ENCODE measurements around the gene AADAC. TPM values are rescaled to one million over a fixed set of nuclear protein-coding genes. Genes with fewer than 3 reads are reported as not detected.

AADAC gene
- total and polyA plus RNA-seq, 7 donors = not detected

DNA sequence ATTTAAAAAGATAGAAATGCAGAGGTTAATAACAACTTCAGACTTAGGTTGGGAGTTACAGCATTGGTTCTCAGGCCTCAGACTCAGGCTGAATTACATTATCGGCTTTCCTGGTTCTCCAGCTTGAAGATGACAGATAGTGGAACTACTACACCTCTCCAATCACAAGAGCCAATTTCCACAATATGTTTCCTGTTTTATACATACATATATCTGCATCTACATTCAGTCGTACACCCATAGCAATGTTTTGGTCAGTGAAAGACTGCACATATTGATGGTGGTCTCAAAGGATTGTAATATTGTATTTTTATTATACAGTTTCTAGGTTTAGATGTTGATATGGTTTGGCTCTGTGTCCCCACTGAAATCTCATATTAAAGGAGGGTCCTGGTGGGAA lies 44.7 kb upstream of the AADAC start:
- DNase-seq = no peak
- Histone ChIP-seq H3K4me3 (no peak overlapping the region), H3K4me1 (peaks cover 0 to 16% (median 12%) of the 10 kb centered on the region in 4 donors), H3K9me3 (no peaks in the 10 kb centered on the region), H3K36me3 (no peaks in the 10 kb centered on the region), H3K27ac (peak overlapping the region in 2 of 4 donors; percentile 51 to 65), H3K27me3 (no peaks in the 10 kb centered on the region)
- WGBS, 2 donors = 69 to 73% methylated on average over 2 of the region's 2 CpGs
- TF ChIP-seq, protein P1, sequence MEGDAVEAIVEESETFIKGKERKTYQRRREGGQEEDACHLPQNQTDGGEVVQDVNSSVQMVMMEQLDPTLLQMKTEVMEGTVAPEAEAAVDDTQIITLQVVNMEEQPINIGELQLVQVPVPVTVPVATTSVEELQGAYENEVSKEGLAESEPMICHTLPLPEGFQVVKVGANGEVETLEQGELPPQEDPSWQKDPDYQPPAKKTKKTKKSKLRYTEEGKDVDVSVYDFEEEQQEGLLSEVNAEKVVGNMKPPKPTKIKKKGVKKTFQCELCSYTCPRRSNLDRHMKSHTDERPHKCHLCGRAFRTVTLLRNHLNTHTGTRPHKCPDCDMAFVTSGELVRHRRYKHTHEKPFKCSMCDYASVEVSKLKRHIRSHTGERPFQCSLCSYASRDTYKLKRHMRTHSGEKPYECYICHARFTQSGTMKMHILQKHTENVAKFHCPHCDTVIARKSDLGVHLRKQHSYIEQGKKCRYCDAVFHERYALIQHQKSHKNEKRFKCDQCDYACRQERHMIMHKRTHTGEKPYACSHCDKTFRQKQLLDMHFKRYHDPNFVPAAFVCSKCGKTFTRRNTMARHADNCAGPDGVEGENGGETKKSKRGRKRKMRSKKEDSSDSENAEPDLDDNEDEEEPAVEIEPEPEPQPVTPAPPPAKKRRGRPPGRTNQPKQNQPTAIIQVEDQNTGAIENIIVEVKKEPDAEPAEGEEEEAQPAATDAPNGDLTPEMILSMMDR (IDR thresholded peaks at IDR 0.05) = no peak
- no peak for TF ChIP-seq EP300 (IDR thresholded peaks at IDR 0.05)
- TF ChIP-seq POLR2AphosphoS5 (IDR thresholded peaks at IDR 0.05) = no peak
- no peak for TF ChIP-seq POLR2A (IDR thresholded peaks at IDR 0.05)
- intact Hi-C loops (cut with DNase I) = no loop called here

- intact Hi-C loops (cut with DNase I) = no loop called here
- H3K36me3 ChIP-seq = no peaks in the 10 kb centered on the region
- no peak overlapping the region for H3K4me3 ChIP-seq
- TF ChIP-seq, protein P1 (IDR thresholded peaks at IDR 0.05) = no peak
- TF ChIP-seq EP300 (IDR thresholded peaks at IDR 0.05) (no peak), POLR2A (IDR thresholded peaks at IDR 0.05) (no peak), POLR2AphosphoS5 (IDR thresholded peaks at IDR 0.05) (no peak)
- WGBS, 2 donors = 11 to 51% methylated on average over 4 of the region's 4 CpGs
- no peaks in the 10 kb centered on the region for H3K9me3 ChIP-seq
- H3K27me3 ChIP-seq = no peaks in the 10 kb centered on the region
- H3K4me1 ChIP-seq = peaks cover 0 to 16% (median 12%) of the 10 kb centered on the region in 4 donors
- no peak for DNase-seq
- H3K27ac ChIP-seq = peak overlapping the region in 3 of 4 donors; percentile 46 to 64 (median 51)
These were observed 43.0 kb upstream of the AADAC start for GRCh38 chr3:151770956-151771355.

GRCh38 chr3:151772825-151773480 lies 41.0 kb upstream of the AADAC start:
- Histone ChIP-seq H3K4me1 (peaks cover 0 to 16% (median 12%) of the 10 kb centered on the region in 4 donors), H3K36me3 (no peaks in the 10 kb centered on the region), H3K4me3 (no peak overlapping the region), H3K27ac (peak overlapping the region in 1 of 4 donors; percentile 23), H3K27me3 (no peaks in the 10 kb centered on the region), H3K9me3 (no peaks in the 10 kb centered on the region)
- TF ChIP-seq POLR2AphosphoS5 (IDR thresholded peaks at IDR 0.05) (no peak), EP300 (IDR thresholded peaks at IDR 0.05) (no peak), POLR2A (IDR thresholded peaks at IDR 0.05) (no peak)
- TF ChIP-seq, protein P1 (IDR thresholded peaks at IDR 0.05) = no peak
- DNase-seq = no peak
- intact Hi-C loops (cut with DNase I) = no loop called here
- WGBS, 2 donors = 92 to 94% methylated on average over 4 of the region's 4 CpGs

- intact Hi-C loops (cut with DNase I) = no loop called here
- Histone ChIP-seq H3K9me3 (no peaks in the 10 kb centered on the region), H3K36me3 (no peaks in the 10 kb centered on the region), H3K27me3 (no peaks in the 10 kb centered on the region), H3K27ac (no peak overlapping the region), H3K4me3 (no peak overlapping the region), H3K4me1 (peaks cover 0 to 16% (median 12%) of the 10 kb centered on the region in 4 donors)
- no peak for DNase-seq
- TF ChIP-seq POLR2AphosphoS5 (IDR thresholded peaks at IDR 0.05) (no peak), EP300 (IDR thresholded peaks at IDR 0.05) (no peak), POLR2A (IDR thresholded peaks at IDR 0.05) (no peak)
- TF ChIP-seq, protein P1 (IDR thresholded peaks at IDR 0.05) = no peak
- 87 to 96% methylated on average over 1 of the region's 1 CpG for WGBS, 2 donors
These were observed 39.7 kb upstream of the AADAC start for GRCh38 chr3:151774235-151774634.

DNA sequence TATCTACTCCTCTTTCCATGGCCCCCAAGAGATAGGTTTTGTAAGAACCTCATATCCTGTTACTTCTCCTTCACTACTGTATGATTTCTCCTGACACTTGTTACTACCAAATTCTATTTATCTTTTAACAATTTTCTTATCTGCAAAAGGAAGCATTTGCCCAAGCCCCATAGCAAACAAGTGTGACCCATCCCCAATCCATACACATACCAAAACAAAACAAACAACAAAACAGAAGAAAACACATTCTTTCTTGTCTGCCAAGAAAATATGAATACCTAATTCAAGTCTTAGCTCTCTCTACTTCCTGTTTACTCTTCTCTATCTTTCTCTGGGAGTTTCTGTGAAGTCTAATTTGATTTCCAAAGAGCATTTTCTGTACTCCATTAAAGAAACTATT lies 39.0 kb upstream of the AADAC start:
- no peaks in the 10 kb centered on the region for H3K9me3 ChIP-seq
- no peak for DNase-seq
- intact Hi-C loops (cut with DNase I) = no loop called here

More for the DNA sequence above, 39.0 kb upstream of the AADAC start:
- no peak overlapping the region for H3K27ac ChIP-seq
- H3K4me3 ChIP-seq = no peak overlapping the region
- H3K4me1 ChIP-seq = peaks cover 0 to 16% (median 12%) of the 10 kb centered on the region in 4 donors
- H3K36me3 ChIP-seq = no peaks in the 10 kb centered on the region
- H3K27me3 ChIP-seq = no peaks in the 10 kb centered on the region
- no peak for TF ChIP-seq EP300 (IDR thresholded peaks at IDR 0.05)
- TF ChIP-seq, protein P1 (IDR thresholded peaks at IDR 0.05) = no peak
- TF ChIP-seq POLR2A (IDR thresholded peaks at IDR 0.05) = no peak
- TF ChIP-seq POLR2AphosphoS5 (IDR thresholded peaks at IDR 0.05) = no peak
